Naive thymus-derived CD4-positive, alpha-beta T cell (primary cell): ENCODE data around the gene SIRT2. TPM values are rescaled to one million over a fixed set of nuclear protein-coding genes. Genes with fewer than 3 reads are reported as not detected.

Source experiments
- ATAC-seq: fragments of 150-1000 bp; cut with Tn5 transposase; 2 replicates; pipeline ENCODE4 v1.10.0; 2021; ENCODE audit warnings: mild to moderate bottlenecking, moderate library complexity
- CTCF ChIA-PET: fragments of 350-600 bp; sonication (Branson Sonifier 250); formaldehyde crosslinking; loops from one replicate; lab custom pipeline; 2021; ENCODE audit warnings: antibody characterized with exemption; lab: Charles Lee
- POLR2A ChIA-PET: fragments of 350-600 bp; sonication (Branson Sonifier 250); formaldehyde crosslinking; loops from one replicate; lab custom pipeline; 2021; ENCODE audit warnings: antibody characterized with exemption, inconsistent platforms; lab: Charles Lee
- DNase-seq, 9 donors: peaks; one replicate each; pipeline versions ENCODE4 v3.0.0 to v3.0.0-alpha.2; 2020 to 2022; ENCODE audit warnings: mixed read lengths in 1 of 9
- H3K27ac ChIP-seq: one replicate; pipeline ENCODE4 v1.7.0; 2013; ENCODE audit warnings: mild to moderate bottlenecking, low read depth, low read length, moderate library complexity
- H3K27me3 ChIP-seq, 2 donors: one replicate each; pipeline ENCODE4 v1.7.0; 2013; ENCODE audit warnings: low read length in 2 of 2, mild to moderate bottlenecking in 2 of 2, moderate library complexity in 2 of 2; ENCODE audit not compliant: control insufficient read depth in 2 of 2, insufficient read depth in 2 of 2
- H3K36me3 ChIP-seq, 3 experiments: 1 replicate in 2 of 3; 2 replicates in 1 of 3; pipeline ENCODE4 v1.7.0; 2013; ENCODE audit warnings: low read length in 3 of 3, mild to moderate bottlenecking in 3 of 3, moderate library complexity in 1 of 3; ENCODE audit not compliant: insufficient read depth in 3 of 3, control insufficient read depth in 2 of 3
- H3K4me1 ChIP-seq, 2 donors: one replicate each; pipeline ENCODE4 v1.7.0; 2013; ENCODE audit warnings: low read length in 2 of 2, mild to moderate bottlenecking in 2 of 2, moderate library complexity in 1 of 2; ENCODE audit not compliant: control insufficient read depth in 2 of 2, insufficient read depth in 2 of 2
- H3K4me3 ChIP-seq: 2 replicates; pipeline ENCODE4 v1.7.0; 2013; ENCODE audit warnings: mild to moderate bottlenecking, low read length
- H3K9me3 ChIP-seq, 3 experiments: 1 replicate in 2 of 3; 2 replicates in 1 of 3; pipeline ENCODE4 v1.7.0; 2013; ENCODE audit warnings: low read length in 3 of 3; ENCODE audit not compliant: control insufficient read depth in 2 of 3
- H3K27ac Mint-ChIP-seq, 9 donors: one replicate each; pipeline ENCODE4 v1.8.0; 2020 to 2022; ENCODE audit warnings: mixed read lengths in 9 of 9, mild to moderate bottlenecking in 8 of 9, moderate library complexity in 5 of 9, inconsistent platforms in 2 of 9
- H3K27me3 Mint-ChIP-seq, 5 donors: one replicate each; pipeline ENCODE4 v1.8.0; 2021 to 2022; ENCODE audit warnings: mixed read lengths in 5 of 5, mild to moderate bottlenecking in 1 of 5
- H3K36me3 Mint-ChIP-seq, 5 donors: one replicate each; pipeline ENCODE4 v1.8.0; 2020 to 2022; ENCODE audit warnings: mixed read lengths in 5 of 5, mild to moderate bottlenecking in 3 of 5, inconsistent platforms in 1 of 5
- H3K4me1 Mint-ChIP-seq, 7 donors: one replicate each; pipeline ENCODE4 v1.8.0; 2020 to 2022; ENCODE audit warnings: mixed read lengths in 7 of 7, mild to moderate bottlenecking in 3 of 7, inconsistent platforms in 1 of 7
- H3K4me3 Mint-ChIP-seq, 10 donors: one replicate each; pipeline ENCODE4 v1.8.0; 2020 to 2022; ENCODE audit warnings: mild to moderate bottlenecking in 10 of 10, mixed read lengths in 10 of 10, moderate library complexity in 6 of 10, inconsistent platforms in 2 of 10
- H3K9me3 Mint-ChIP-seq, 11 donors: one replicate each; pipeline ENCODE4 v1.8.0; 2020 to 2022; ENCODE audit warnings: mixed read lengths in 11 of 11, mild to moderate bottlenecking in 4 of 11, inconsistent platforms in 1 of 11, moderate library complexity in 1 of 11
- intact Hi-C, 2 donors: fragments of 100-400 bp; cut with micrococcal nuclease; formaldehyde crosslinking; loops; one replicate each; pipeline ENCODE4 v1.15.1; 2023
- polyA plus RNA-seq, 2 donors: library from polyadenylated mRNA; unstranded; fragments of 300-500 nt; fragmentation: Illumina TruSeq; gene quantifications; one replicate each; pipeline ENCODE4 v1.2.3, GENCODE V29; 2021
- total RNA-seq, 6 experiments: library from RNA in 5 of 6; stranded (reverse) in 5 of 6; gene quantifications; 1 replicate in 5 of 6; 2 replicates in 1 of 6; pipeline ENCODE4 v1.2.3 and lab custom pipeline; 2021 to 2026

The SIRT2 gene
- total and polyA plus RNA-seq, 7 experiments from 2014 or later, result 30.7 to 78.5 (median 47.5) TPM

DNA sequence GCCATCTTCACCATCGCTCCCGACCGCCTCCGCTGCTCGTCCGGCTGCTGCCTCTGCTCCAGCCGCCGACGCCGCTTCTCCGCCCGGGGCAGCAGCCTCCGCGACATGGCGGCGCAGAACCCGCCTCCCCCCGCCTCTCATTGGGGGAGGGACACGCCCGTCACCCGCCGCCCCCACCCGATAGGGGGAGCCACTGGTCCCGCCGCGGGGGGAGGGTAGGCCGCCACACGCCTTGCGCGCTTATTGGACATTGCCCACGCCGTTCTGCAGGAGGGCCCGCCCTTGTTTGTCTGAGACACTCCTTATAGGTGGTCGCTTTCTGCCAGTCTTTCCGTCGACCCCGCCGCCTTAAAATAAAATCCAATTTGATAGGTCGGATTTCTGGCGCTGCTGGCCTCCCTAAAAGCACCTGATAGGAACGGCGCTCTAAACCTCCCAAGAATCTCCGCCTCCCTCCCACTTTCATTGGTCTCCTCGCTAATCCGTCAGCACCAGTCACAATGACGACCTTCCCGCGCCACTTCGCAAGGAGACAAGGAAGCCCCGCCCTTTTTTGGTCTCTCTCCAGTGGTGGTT, 49.5 kb downstream of the SIRT2 start, which contains the start of gene HNRNPL:
Gene HNRNPL (minus strand): TSS at position 127 of the 576 bp plus-strand sequence. CDS start 20 bp downstream, at position 107.
- Histone ChIP-seq H3K4me3 (peak within 1 kb of the TSS; percentile 81), H3K27me3 (no peaks in the 10 kb centered on the region), H3K4me1 (peaks cover 24 to 41% of the 10 kb centered on the region in 2 donors), H3K27ac (peak within 1 kb of the TSS; percentile 96), H3K36me3 (peaks cover 18 to 36% (median 23%) of the 10 kb centered on the region in 3 experiments), H3K9me3 (no peaks in the 10 kb centered on the region)
- peaks cover 30 to 67% (median 50%) of the 10 kb centered on the region in 7 donors for H3K4me1 Mint-ChIP-seq
- H3K36me3 Mint-ChIP-seq, result peaks cover 8 to 28% (median 27%) of the 10 kb centered on the region in 5 donors
- H3K27me3 Mint-ChIP-seq, result peaks cover 0 to 5% (median 0%) of the 10 kb centered on the region in 5 donors
- peaks cover 0 to 9% (median 0%) of the 10 kb centered on the region in 11 donors for H3K9me3 Mint-ChIP-seq
- peak within 1 kb of the TSS; percentile 94 to 100 (median 99) for H3K27ac Mint-ChIP-seq
- peak; percentile 99 to 100 (median 100) for DNase-seq
- CTCF ChIA-PET, result interaction anchor here (0.9 to 1.5 kb wide), 3 partner anchors 13 to 19 kb away, joined by 3 to 4 read pairs (median 3); no protein-coding TSS in a partner anchor
- intact Hi-C loops, result loop anchor here (1.0 to 5.0 kb wide), 19 partner anchors 8 to 1437 kb away; partner anchors contain the start of genes ACTN4 (in 2 of the 2), ECH1 (in 2 of the 2), EIF3K (in 2 of the 2) and MRPS12 (in 2 of the 2)
- peak within 1 kb of the TSS; percentile 88 to 99 (median 96) for H3K4me3 Mint-ChIP-seq
- peak; percentile 78 for ATAC-seq
- POLR2A ChIA-PET, result interaction anchor here (0.8 to 11.2 kb wide), 16 partner anchors 8 to 231 kb away, joined by 3 to 317 read pairs (median 6); partner anchors contain the start of genes ACTN4, ECH1, EIF3K and LGALS4

DNA sequence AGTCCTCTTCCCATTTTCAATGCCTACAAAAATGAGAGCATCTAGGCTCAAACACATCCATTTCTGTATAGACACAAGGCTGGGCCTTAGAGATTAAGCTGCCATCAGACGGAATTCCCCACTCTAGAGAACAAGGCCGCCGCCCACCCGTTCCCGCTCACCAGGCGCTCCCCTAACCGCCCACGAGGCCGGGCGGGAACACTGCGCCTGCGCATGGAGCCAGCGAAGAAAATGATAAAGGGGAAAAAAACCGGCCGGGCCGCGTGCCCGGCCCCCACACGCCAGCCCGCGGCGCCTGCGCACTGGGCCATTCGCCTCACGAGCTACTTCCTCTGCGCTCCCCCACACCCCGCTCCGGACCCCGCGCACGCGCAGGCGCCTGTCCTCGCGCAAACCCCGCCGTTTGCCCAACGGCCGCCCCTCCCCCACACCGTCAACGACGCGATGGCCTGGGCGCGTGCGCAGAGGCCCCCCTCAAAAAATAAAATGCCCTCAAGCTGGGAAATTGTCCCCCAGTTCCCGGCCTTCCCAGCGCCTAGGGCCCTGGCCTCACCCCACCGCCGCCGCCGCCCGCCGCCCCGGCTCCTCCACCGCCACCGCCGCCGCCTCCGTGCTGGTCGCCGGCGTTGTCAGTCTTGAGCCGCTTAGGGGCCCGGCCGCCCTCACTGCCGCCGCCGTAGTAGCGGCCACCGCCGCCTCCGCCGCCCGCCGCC, 50.1 kb downstream of the SIRT2 start:
- H3K4me1 Mint-ChIP-seq, result peaks cover 36 to 72% (median 52%) of the 10 kb centered on the region in 7 donors
- peak overlapping the region; percentile 96 for H3K27ac ChIP-seq
- no peaks in the 10 kb centered on the region for H3K9me3 ChIP-seq
- intact Hi-C loops, result no loop called here
- peaks cover 23 to 43% (median 30%) of the 10 kb centered on the region in 3 experiments for H3K36me3 ChIP-seq
- H3K4me1 ChIP-seq, result peaks cover 28 to 45% of the 10 kb centered on the region in 2 donors
- peaks cover 11 to 32% (median 30%) of the 10 kb centered on the region in 5 donors for H3K36me3 Mint-ChIP-seq
- peak overlapping the region; percentile 88 to 99 (median 96) for H3K4me3 Mint-ChIP-seq
- CTCF ChIA-PET, result interaction anchor here (0.9 to 1.5 kb wide), 3 partner anchors 12 to 20 kb away, joined by 3 to 4 read pairs (median 3); no protein-coding TSS in a partner anchor
- ATAC-seq (peak; percentile 36), DNase-seq (peak; percentile 90 to 100 (median 95))
- H3K4me3 ChIP-seq, result peak overlapping the region; percentile 57
- H3K9me3 Mint-ChIP-seq, result peaks cover 0 to 12% (median 0%) of the 10 kb centered on the region in 11 donors
- POLR2A ChIA-PET, result interaction anchor here (0.5 to 11.2 kb wide), 19 partner anchors 8 to 308 kb away, joined by 3 to 317 read pairs (median 5); partner anchors contain the start of genes ACTN4, ECH1, EIF3K and LGALS4
- H3K27me3 Mint-ChIP-seq, result peaks cover 0 to 5% (median 0%) of the 10 kb centered on the region in 5 donors
- peak overlapping the region; percentile 94 to 100 (median 99) for H3K27ac Mint-ChIP-seq
- no peaks in the 10 kb centered on the region for H3K27me3 ChIP-seq

DNA sequence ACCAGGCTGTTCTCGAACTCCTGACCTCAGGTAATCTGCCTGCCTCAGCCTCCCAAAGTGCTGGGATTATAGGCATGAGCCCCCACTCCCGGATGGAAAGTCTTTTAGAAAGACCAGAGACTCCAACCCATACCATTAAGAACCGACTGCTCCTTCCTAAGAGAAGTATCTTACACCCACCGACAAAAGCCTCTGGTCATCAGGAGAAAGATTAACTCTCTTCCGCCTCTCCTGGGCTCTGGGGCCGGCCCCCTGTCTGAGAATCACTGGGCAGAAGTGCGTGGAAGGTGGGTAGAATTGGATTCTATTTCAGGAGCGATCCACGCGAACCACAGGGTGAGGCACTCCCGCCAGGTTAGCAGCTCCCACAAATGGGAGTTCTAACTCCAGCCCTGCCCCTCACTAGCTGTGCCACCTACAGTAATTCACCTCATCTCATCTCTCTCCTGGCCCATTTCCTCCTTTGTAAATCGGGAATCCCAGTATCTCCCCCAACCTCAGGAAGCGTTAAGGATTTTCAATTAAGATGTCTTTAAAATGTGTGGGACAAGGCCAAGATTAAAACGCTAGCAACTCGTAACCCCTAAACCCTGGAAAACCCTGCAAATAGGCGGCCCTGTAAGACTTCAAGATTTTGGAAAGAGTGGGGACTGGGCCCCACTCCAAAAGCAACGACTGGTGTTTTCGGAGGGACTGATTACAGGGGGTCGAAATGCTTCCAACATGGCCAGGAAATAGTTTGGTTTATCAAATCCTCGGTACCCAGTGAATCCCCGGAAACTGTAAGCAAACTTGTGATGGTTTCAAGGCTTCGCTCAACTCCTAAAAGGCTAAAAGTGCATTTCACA, 50.9 kb downstream of the SIRT2 start:
- POLR2A ChIA-PET, result interaction anchor here (0.5 to 11.2 kb wide), 20 partner anchors 8 to 308 kb away, joined by 3 to 317 read pairs (median 5); partner anchors contain the start of genes ACTN4, ECH1, EIF3K and LGALS4
- Mint-ChIP-seq H3K27ac (peak overlapping the region; percentile 92 to 100 (median 97)), H3K4me1 (peaks cover 44 to 77% (median 60%) of the 10 kb centered on the region in 7 donors)

GRCh38 chr19:38846097-38846496, 53.3 kb downstream of the SIRT2 start:
- Histone ChIP-seq H3K27me3 (no peaks in the 10 kb centered on the region), H3K4me3 (no peak overlapping the region), H3K27ac (peak overlapping the region; percentile 3), H3K36me3 (peaks cover 43 to 69% (median 54%) of the 10 kb centered on the region in 3 experiments), H3K4me1 (peaks cover 56 to 71% of the 10 kb centered on the region in 2 donors), H3K9me3 (no peaks in the 10 kb centered on the region)
- Mint-ChIP-seq H3K4me1 (peaks cover 59 to 82% (median 76%) of the 10 kb centered on the region in 7 donors), H3K27me3 (peaks cover 0 to 5% (median 0%) of the 10 kb centered on the region in 5 donors), H3K9me3 (peaks cover 0 to 20% (median 0%) of the 10 kb centered on the region in 11 donors), H3K36me3 (peaks cover 12 to 59% (median 52%) of the 10 kb centered on the region in 5 donors), H3K4me3 (peak overlapping the region; percentile 24 to 99 (median 42)), H3K27ac (peak overlapping the region in 7 of 9 donors; percentile 34 to 87 (median 73))
- no peak for DNase-seq
- CTCF ChIA-PET, result interaction anchor here (1.3 to 1.5 kb wide), 2 partner anchors 8 to 31 kb away, joined by 3 read pairs; no protein-coding TSS in a partner anchor
- POLR2A ChIA-PET, result interaction anchor here (0.6 to 11.2 kb wide), 5 partner anchors 8 to 106 kb away, joined by 3 to 317 read pairs (median 4); partner anchors contain the start of gene RINL
- intact Hi-C loops, result no loop called here
- no peak for ATAC-seq

More for the DNA sequence above, 50.9 kb downstream of the SIRT2 start:
- Histone ChIP-seq H3K4me1 (peaks cover 36 to 52% of the 10 kb centered on the region in 2 donors), H3K9me3 (no peaks in the 10 kb centered on the region), H3K27me3 (no peaks in the 10 kb centered on the region), H3K36me3 (peaks cover 30 to 50% (median 38%) of the 10 kb centered on the region in 3 experiments), H3K27ac (peak overlapping the region; percentile 96), H3K4me3 (peak overlapping the region; percentile 57)
- CTCF ChIA-PET, result interaction anchor here (0.9 to 1.5 kb wide), 3 partner anchors 11 to 21 kb away, joined by 3 to 4 read pairs (median 3); no protein-coding TSS in a partner anchor
- Mint-ChIP-seq H3K9me3 (peaks cover 0 to 14% (median 0%) of the 10 kb centered on the region in 11 donors), H3K4me3 (peak overlapping the region; percentile 88 to 99 (median 94)), H3K27me3 (peaks cover 0 to 5% (median 0%) of the 10 kb centered on the region in 5 donors), H3K36me3 (peaks cover 12 to 40% (median 38%) of the 10 kb centered on the region in 5 donors)
- no peak for ATAC-seq
- intact Hi-C loops, result no loop called here
- DNase-seq, result no peak

DNA sequence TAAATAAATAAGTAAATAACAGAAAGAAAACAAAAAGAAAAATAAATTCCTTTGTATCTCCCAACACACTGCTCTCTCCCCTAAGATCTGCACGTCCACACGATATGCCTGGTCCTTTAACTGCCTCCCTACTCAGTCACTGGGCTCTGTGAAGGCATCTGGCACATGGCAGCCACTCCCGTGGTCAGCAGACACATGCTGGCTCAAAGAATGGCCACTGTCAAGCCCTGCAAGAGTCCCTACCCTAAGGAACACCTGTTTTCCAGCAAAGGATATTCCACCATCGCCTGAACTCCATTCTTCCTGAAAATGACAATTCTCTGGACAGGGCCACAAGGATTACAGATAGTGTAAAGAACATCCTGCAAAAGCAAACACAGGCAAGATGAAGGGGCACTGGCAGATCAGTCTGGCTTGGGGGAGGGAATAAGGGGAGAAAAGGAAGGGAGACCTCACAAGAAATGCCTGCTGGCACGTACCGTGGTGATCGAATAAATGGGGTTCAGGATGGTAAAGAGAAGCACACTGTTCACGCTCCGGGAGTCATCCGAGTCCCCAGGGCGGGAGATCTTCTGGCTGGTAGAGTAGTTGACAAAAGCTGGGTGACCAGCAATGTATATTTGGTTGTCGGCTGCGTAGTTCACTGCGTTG, 53.9 kb downstream of the SIRT2 start:
- peak overlapping the region in 9 of 10 donors; percentile 24 to 79 (median 57) for H3K4me3 Mint-ChIP-seq
- peaks cover 12 to 63% (median 56%) of the 10 kb centered on the region in 5 donors for H3K36me3 Mint-ChIP-seq
- Histone ChIP-seq H3K27ac (peak overlapping the region; percentile 3), H3K27me3 (no peaks in the 10 kb centered on the region), H3K9me3 (no peaks in the 10 kb centered on the region), H3K4me1 (peaks cover 58 to 77% of the 10 kb centered on the region in 2 donors), H3K36me3 (peaks cover 48 to 75% (median 60%) of the 10 kb centered on the region in 3 experiments), H3K4me3 (no peak overlapping the region)
- intact Hi-C loops, result no loop called here
- H3K27me3 Mint-ChIP-seq, result peaks cover 0 to 5% (median 0%) of the 10 kb centered on the region in 5 donors
- ChIA-PET CTCF (interaction anchor here (1.3 to 1.5 kb wide), 2 partner anchors 8 to 32 kb away, joined by 3 read pairs; no protein-coding TSS in a partner anchor), POLR2A (interaction anchor here (0.6 to 11.2 kb wide), 6 partner anchors 8 to 105 kb away, joined by 3 to 317 read pairs (median 5); partner anchors contain the start of genes ECH1 and RINL)
- peak overlapping the region in 8 of 9 donors; percentile 28 to 87 (median 76) for H3K27ac Mint-ChIP-seq
- no peak for DNase-seq
- H3K4me1 Mint-ChIP-seq, result peaks cover 57 to 85% (median 82%) of the 10 kb centered on the region in 7 donors
- H3K9me3 Mint-ChIP-seq, result peaks cover 0 to 20% (median 0%) of the 10 kb centered on the region in 11 donors
- no peak for ATAC-seq
